22Rv1 (cell line): Measurements from ENCODE around the gene SPP2.

Experiments
- CTCF ChIP-seq: fragments of 450-650 bp; IDR thresholded peaks from 2 replicates; pipeline ENCODE4 v1.5.1; 2017; ENCODE audit warnings: mild to moderate bottlenecking
- ZFX ChIP-seq: fragments of 450-650 bp; IDR thresholded peaks from 2 replicates; pipeline ENCODE4 v1.6.1; 2017; ENCODE audit warnings: antibody characterized with exemption, borderline replicate concordance

- no peak for TF ChIP-seq CTCF
- TF ChIP-seq ZFX, result no peak
Measured at GRCh38 chr2:234081970-234082822, 31.7 kb downstream of the SPP2 start.
